ENCODE data around the gene PIK3R1. TPM values are rescaled to one million over a fixed set of nuclear protein-coding genes. Genes with fewer than 3 reads are reported as not detected.

Gene PIK3R1
- total RNA-seq, 1 experiment from 2014 or later, result 11.3 TPM

DNA sequence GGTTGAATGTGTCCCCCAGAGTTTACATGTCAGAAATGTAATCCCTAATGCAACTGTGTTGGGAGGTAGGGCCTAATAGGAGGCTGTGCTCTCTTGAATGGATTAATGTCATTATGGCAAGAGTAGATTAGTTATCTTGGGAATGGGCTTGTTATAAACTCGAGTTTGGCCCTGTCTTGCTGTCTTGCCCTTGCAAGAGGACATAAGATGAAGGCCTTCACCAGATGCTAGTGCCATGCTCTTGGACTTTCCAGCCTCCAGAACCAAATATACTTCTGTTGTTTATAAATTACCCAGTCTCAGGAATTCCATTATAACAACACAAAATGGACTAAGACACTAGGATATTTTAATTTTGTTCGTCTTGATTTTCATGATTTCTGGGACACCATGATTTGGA is 5.4 kb downstream of the PIK3R1 start:
- Histone ChIP-seq H3K79me2 (ENCODE audit: insufficient read depth, low read length) (peaks cover 3% of the 10 kb centered on the region; the same call in 1 of the 2 replicates), H4K20me1 (ENCODE audit: control insufficient read depth, insufficient read depth, insufficient read length) (no peaks in the 10 kb centered on the region)

More for the DNA sequence above, 5.4 kb downstream of the PIK3R1 start:
- Histone ChIP-seq H3K4me1 (ENCODE audit: insufficient read depth, low read length) (no peaks in the 10 kb centered on the region), H2AFZ (ENCODE audit: low read length) (no peak overlapping the region), H3K18ac (ENCODE audit: insufficient read length, low read depth, low read length) (no peak overlapping the region), H3K14ac (ENCODE audit: insufficient read depth, low read length) (no peak overlapping the region), H3K27ac (ENCODE audit: insufficient read length, low read depth, low read length) (no peak overlapping the region), H2BK120ac (ENCODE audit: low read depth, low read length, poor library complexity, severe bottlenecking) (no peak overlapping the region), H3K27me3 (ENCODE audit: insufficient read depth, low read length) (peaks cover 16% of the 10 kb centered on the region), H3K4ac (ENCODE audit: low read depth, low read length) (no peak overlapping the region), H3K23ac (ENCODE audit: insufficient read length, low read depth, low read length) (no peak overlapping the region), H4K5ac (ENCODE audit: insufficient read length, low read depth, low read length) (no peak overlapping the region), H2BK12ac (ENCODE audit: insufficient read length, low read depth, low read length) (no peak overlapping the region), H2BK15ac (ENCODE audit: low read depth, low read length) (no peak overlapping the region), H3K9me3 (ENCODE audit: control insufficient read depth, low read depth, low read length) (no peaks in the 10 kb centered on the region), H3K56ac (ENCODE audit: insufficient read length, low read depth, low read length) (no peak overlapping the region), H4K91ac (ENCODE audit: insufficient read length, low read depth, low read length) (no peak overlapping the region), H2BK5ac (ENCODE audit: insufficient read length, low read length) (no peak overlapping the region), H3T11ph (ENCODE audit: low read length) (no peak overlapping the region), H2AK5ac (ENCODE audit: insufficient read length, low read length) (no peak overlapping the region), H4K8ac (replicated peaks; ENCODE audit: insufficient read length, low read depth, low read length) (no peak overlapping the region), H3K79me1 (ENCODE audit: insufficient read depth, low read depth, low read length, poor library complexity, severe bottlenecking) (no peaks in the 10 kb centered on the region), H3K4me2 (ENCODE audit: insufficient read depth, insufficient read length, low read length) (no peak overlapping the region), H3K23me2 (ENCODE audit: insufficient read length, low read depth, low read length, poor library complexity, severe bottlenecking) (peaks cover 5% of the 10 kb centered on the region), H2BK20ac (ENCODE audit: low read depth, low read length, poor library complexity, severe bottlenecking) (no peak overlapping the region), H3K9ac (ENCODE audit: extremely low read depth, insufficient read length, low read length) (no peak overlapping the region)
- TF ChIP-seq, protein P1, sequence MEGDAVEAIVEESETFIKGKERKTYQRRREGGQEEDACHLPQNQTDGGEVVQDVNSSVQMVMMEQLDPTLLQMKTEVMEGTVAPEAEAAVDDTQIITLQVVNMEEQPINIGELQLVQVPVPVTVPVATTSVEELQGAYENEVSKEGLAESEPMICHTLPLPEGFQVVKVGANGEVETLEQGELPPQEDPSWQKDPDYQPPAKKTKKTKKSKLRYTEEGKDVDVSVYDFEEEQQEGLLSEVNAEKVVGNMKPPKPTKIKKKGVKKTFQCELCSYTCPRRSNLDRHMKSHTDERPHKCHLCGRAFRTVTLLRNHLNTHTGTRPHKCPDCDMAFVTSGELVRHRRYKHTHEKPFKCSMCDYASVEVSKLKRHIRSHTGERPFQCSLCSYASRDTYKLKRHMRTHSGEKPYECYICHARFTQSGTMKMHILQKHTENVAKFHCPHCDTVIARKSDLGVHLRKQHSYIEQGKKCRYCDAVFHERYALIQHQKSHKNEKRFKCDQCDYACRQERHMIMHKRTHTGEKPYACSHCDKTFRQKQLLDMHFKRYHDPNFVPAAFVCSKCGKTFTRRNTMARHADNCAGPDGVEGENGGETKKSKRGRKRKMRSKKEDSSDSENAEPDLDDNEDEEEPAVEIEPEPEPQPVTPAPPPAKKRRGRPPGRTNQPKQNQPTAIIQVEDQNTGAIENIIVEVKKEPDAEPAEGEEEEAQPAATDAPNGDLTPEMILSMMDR (conservative IDR thresholded peaks at IDR 0.05), result no peak
- peaks cover 15% of the 10 kb centered on the region in 2 experiments for H3K4me1 Mint-ChIP-seq
- H3K27ac Mint-ChIP-seq, result no peak overlapping the region
- H3K27me3 Mint-ChIP-seq (ENCODE audit: low read depth), result peaks cover 72% of the 10 kb centered on the region
- peaks cover 0 to 5% (median 0%) of the 10 kb centered on the region in 3 experiments; a peak in 2 of 7 replicates for H3K36me3 Mint-ChIP-seq (ENCODE audit: insufficient read depth in 1 of 3, low read depth in 3 of 3)
- no peak overlapping the region for H3K4me3 Mint-ChIP-seq
- H3K9me3 Mint-ChIP-seq, result no peaks in the 10 kb centered on the region; a peak in 1 of 5 replicates
- no CpG with 5 or more reads among the region's 2 CpGs for WGBS (ENCODE audit: extremely low coverage, insufficient read length, low lambda C conversion rate)
- DNase-seq, result no peak

All from H9 (cell line).